HepG2 (cell line): ENCODE measurements around the gene ELAVL3. TPM values are rescaled to one million over a fixed set of nuclear protein-coding genes. Genes with fewer than 3 reads are reported as not detected.
A peak's percentile ranks its signal among the peaks of the same experiment; 100 is the strongest.

ENCODE experiments used
- ATAC-seq: fragments of 200-7000 bp; cut with Tn5 transposase; 3 replicates; pipeline ENCODE4 v1.9.1; 2020; ENCODE audit warnings: mild to moderate bottlenecking, moderate library complexity
- BruUV-seq: library from RNA; stranded (reverse); fragments of 400-500 nt; replicated peaks from 2 replicates; lab custom pipeline; 2021; lab: Mats Ljungman, UMichigan
- CTCF ChIA-PET: fragments of 300-600 bp; formaldehyde crosslinking; extraction: SDS; loops from one replicate; lab custom pipeline; 2021; ENCODE audit warnings: low total read pairs, inconsistent platforms, low intra/inter-chr PET ratio; lab: Yijun Ruan, JAX
- POLR2A ChIA-PET: fragments of 350-600 bp; sonication (Branson Sonifier 250); formaldehyde crosslinking; loops from one replicate; lab custom pipeline; 2020; ENCODE audit warnings: antibody characterized with exemption, inconsistent platforms; lab: Yijun Ruan, JAX
- DNase-seq: peaks from one replicate; pipeline ENCODE4 v3.0.0-alpha.2; 2015; ENCODE audit warnings: low spot score
- FAIRE-seq: peaks from 3 replicates; lab custom pipeline; 2011; peaks lifted over from hg19 to GRCh38; lab: Jason Lieb, UNC
- H2AFZ ChIP-seq: one replicate; pipeline ENCODE4 v1.6.1; 2011; ENCODE audit warnings: low read length, inconsistent platforms
- H3K27ac ChIP-seq: fragments of 300-600 bp; 3 replicates; pipeline ENCODE4 v1.8.0; 2011; ENCODE audit warnings: mixed run types, mild to moderate bottlenecking, mixed read lengths, low read length, inconsistent platforms; ENCODE audit not compliant: insufficient read depth; ENCODE audit errors: extremely low read length
- H3K27me3 ChIP-seq, 2 experiments: fragments of 200-600 bp in 1 of 2; 2 replicates in 1 of 2; 3 replicates in 1 of 2; pipeline versions ENCODE4 v1.6.0 to v1.8.0; 2011; ENCODE audit warnings: low read length in 2 of 2, mild to moderate bottlenecking in 2 of 2, moderate library complexity in 2 of 2, inconsistent platforms in 1 of 2; ENCODE audit not compliant: insufficient read depth in 2 of 2, control insufficient read depth in 1 of 2
- H3K36me3 ChIP-seq, 2 experiments: fragments of 200-600 bp in 1 of 2; replicated peaks in 1 of 2; 2 replicates in 1 of 2; 3 replicates in 1 of 2; pipeline versions ENCODE4 v1.5.1 to v1.8.0; 2011; ENCODE audit warnings: low read length in 2 of 2, inconsistent platforms in 1 of 2; ENCODE audit not compliant: insufficient read depth in 2 of 2, control insufficient read depth in 1 of 2
- H3K4me1 ChIP-seq: 2 replicates; pipeline ENCODE4 v1.5.1; 2012; ENCODE audit warnings: low read length, inconsistent platforms; ENCODE audit not compliant: insufficient read depth
- H3K4me2 ChIP-seq: 2 replicates; pipeline ENCODE4 v1.6.0; 2011; ENCODE audit warnings: low read depth, low read length, inconsistent platforms
- H3K4me3 ChIP-seq, 3 experiments: fragments of 200-600 bp in 1 of 3; sonication (generic), shearing (Covaris generic) in 1 of 3; replicated peaks in 1 of 3; 2 replicates each; pipeline ENCODE4 v1.5.1; 2011 to 2016; ENCODE audit warnings: low read length in 3 of 3, inconsistent platforms in 2 of 3, low read depth in 2 of 3, mild to moderate bottlenecking in 2 of 3, control low read depth in 1 of 3, mixed read lengths in 1 of 3; ENCODE audit not compliant: insufficient read depth in 1 of 3
- H3K79me2 ChIP-seq: one replicate; pipeline ENCODE4 v1.6.1; 2011; ENCODE audit warnings: low read length, inconsistent platforms; ENCODE audit not compliant: insufficient read depth
- H3K9ac ChIP-seq: 2 replicates; pipeline ENCODE4 v1.6.0; 2011; ENCODE audit warnings: mild to moderate bottlenecking, low read depth, low read length, inconsistent platforms; ENCODE audit not compliant: insufficient read depth
- H3K9me3 ChIP-seq: 2 replicates; pipeline ENCODE4 v1.5.1; 2012; ENCODE audit warnings: mild to moderate bottlenecking, low read length
- H4K20me1 ChIP-seq: 2 replicates; pipeline ENCODE4 v1.6.0; 2011; ENCODE audit warnings: inconsistent platforms, mild to moderate bottlenecking, low read length, moderate library complexity; ENCODE audit not compliant: insufficient read depth
- AGO2 ChIP-seq: fragments of 200-400 bp; formaldehyde crosslinking; optimal IDR thresholded peaks from 2 replicates; pipeline ENCODE3; 2017; ENCODE audit warnings: mild to moderate bottlenecking, low read depth, low read length, moderate library complexity
- ARNT2 ChIP-seq: sonication (generic); formaldehyde crosslinking; IDR thresholded peaks from 2 replicates; pipeline ENCODE4 v1.8.0; 2022; ENCODE audit warnings: mild to moderate bottlenecking, low read depth, missing genetic modification reagents, moderate library complexity
- EHMT2 ChIP-seq: fragments of 200-600 bp; sonication (generic); IDR thresholded peaks from 2 replicates; pipeline ENCODE4 v1.7.0; 2017; ENCODE audit warnings: antibody characterized with exemption, low read depth, low read length, borderline replicate concordance
- HNRNPUL1 ChIP-seq: fragments of 200-400 bp; formaldehyde crosslinking; IDR thresholded peaks from 2 replicates; pipeline ENCODE4 v1.6.1; 2017; ENCODE audit warnings: low read depth, mild to moderate bottlenecking, low read length, moderate library complexity
- KLF6 ChIP-seq: IDR thresholded peaks from 2 replicates; pipeline ENCODE4 v1.8.0; 2016; ENCODE audit warnings: missing biosample characterization, missing genetic modification reagents
- REPIN1 ChIP-seq: sonication (generic); formaldehyde crosslinking; IDR thresholded peaks from 2 replicates; pipeline ENCODE4 v1.8.0; 2022; ENCODE audit warnings: missing genetic modification reagents, low read depth, mild to moderate bottlenecking, borderline replicate concordance
- USF2 ChIP-seq, 2 experiments: sonication (generic) in 1 of 2; formaldehyde crosslinking in 1 of 2; IDR thresholded peaks; 2 replicates each; pipeline versions ENCODE4 v1.5.1 to v1.6.1; 2011 to 2020; ENCODE audit warnings: borderline replicate concordance in 1 of 2, low read depth in 1 of 2, low read length in 1 of 2, mild to moderate bottlenecking in 1 of 2, missing genetic modification reagents in 1 of 2, moderate library complexity in 1 of 2
- ZNF510 ChIP-seq: sonication (generic); formaldehyde crosslinking; IDR thresholded peaks from 2 replicates; pipeline ENCODE4 v1.4.0; 2020; ENCODE audit warnings: low read depth, mild to moderate bottlenecking, missing genetic modification reagents
- ZNF512B ChIP-seq: sonication (generic); formaldehyde crosslinking; IDR thresholded peaks from 2 replicates; pipeline ENCODE4 v1.5.1; 2020; ENCODE audit warnings: missing genetic modification reagents, mild to moderate bottlenecking, borderline replicate concordance
- WGBS: methylation state at CpG from one replicate; pipeline ENCODE4 v1.1.6; 2017; ENCODE audit warnings: low lambda C conversion rate; 5-methylcytosine and 5-hydroxymethylcytosine counted together
- in situ Hi-C: cut with HindIII; loops from 2 replicates; pipeline ENCODE4 v1.10.0; 2017; ENCODE audit warnings: low pct_unique_long_range_greater_than_20kb; ENCODE audit not compliant: extremely low pct_ligation_motif_present
- intact Hi-C: fragments of 100-400 bp; cut with micrococcal nuclease; formaldehyde crosslinking; loops from one replicate; pipeline ENCODE4 v1.10.0; 2022; ENCODE audit not compliant: unreplicated experiment
- polyA plus RNA-seq, 8 experiments: library from polyadenylated mRNA; depleted of rRNA in 3 of 8; stranded (reverse) in 7 of 8; unstranded in 1 of 8; fragments of >200 nt; fragmentation: Illumina TruSeq in 4 of 8; extraction: Trizol in 4 of 8; gene quantifications; 2 replicates each; pipeline versions ENCODE4 v1.2.1 to v1.2.3, GENCODE V29; 2011 to 2016; ENCODE audit warnings: low read depth in 4 of 8, missing spikeins in 1 of 8, mixed read lengths in 1 of 8; ENCODE audit not compliant: insufficient read depth in 1 of 8
- total RNA-seq, 5 experiments: library from RNA; depleted of rRNA; stranded (reverse); fragments of >200 nt; fragmentation: Illumina TruSeq; extraction: Trizol; gene quantifications; 2 replicates each; pipeline ENCODE4 v1.2.3, GENCODE V29; 2016; ENCODE audit warnings: low read depth in 1 of 5
- TF ChIP-seq, protein P1 (sequence below): sonication (generic); formaldehyde crosslinking; IDR thresholded peaks from 2 replicates; pipeline ENCODE4 v1.4.0; 2020; ENCODE audit warnings: missing genetic modification reagents

The ELAVL3 gene
- total and polyA plus RNA-seq, 2 of the 13 experiments (the other 11 are each of a cell fraction or from before 2014, with no cell fraction given), result 0.03 TPM; not detected in 1

DNA sequence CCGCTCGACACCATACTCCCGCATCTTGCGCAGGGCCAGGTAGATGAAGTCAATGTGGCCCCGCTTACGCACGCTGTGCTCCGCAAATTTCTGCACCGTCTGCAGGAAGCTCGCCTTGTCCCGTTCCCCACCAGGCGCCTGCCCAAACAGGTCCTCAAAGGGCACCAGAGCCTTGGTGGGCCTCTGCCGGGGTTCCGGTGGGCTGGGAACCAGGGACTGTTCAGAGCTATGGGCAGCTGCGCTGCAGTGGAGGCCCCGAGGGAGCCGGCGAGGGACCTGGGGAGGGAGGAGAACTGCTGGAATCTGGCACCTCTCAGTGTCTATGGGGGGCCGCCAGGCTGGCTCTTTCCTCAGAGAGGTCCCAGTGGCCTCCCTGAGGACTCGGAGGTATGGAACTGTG is 33.1 kb upstream of the ELAVL3 start:
- Histone ChIP-seq H3K4me2 (no peak overlapping the region), H3K79me2 (no peaks in the 10 kb centered on the region), H3K36me3 (peaks cover 5 to 37% of the 10 kb centered on the region in 2 experiments; a peak in 4 of 5 replicates), H3K9ac (no peak overlapping the region), H3K9me3 (no peaks in the 10 kb centered on the region), H2AFZ (no peak overlapping the region), H3K4me3 (no peak overlapping the region), H3K27me3 (no peaks in the 10 kb centered on the region; a peak in 1 of 5 replicates), H3K27ac (no peak overlapping the region), H3K4me1 (no peaks in the 10 kb centered on the region), H4K20me1 (no peaks in the 10 kb centered on the region)
- ATAC-seq, result no peak
- no peak for FAIRE-seq
- BruUV-seq, result no TSS peak
- POLR2A ChIA-PET, result no interaction called here
- WGBS, result 98% methylated on average over 19 of the region's 20 CpGs
- in situ Hi-C loops, result no loop called here
- CTCF ChIA-PET, result no interaction called here
- TF ChIP-seq, protein P1, sequence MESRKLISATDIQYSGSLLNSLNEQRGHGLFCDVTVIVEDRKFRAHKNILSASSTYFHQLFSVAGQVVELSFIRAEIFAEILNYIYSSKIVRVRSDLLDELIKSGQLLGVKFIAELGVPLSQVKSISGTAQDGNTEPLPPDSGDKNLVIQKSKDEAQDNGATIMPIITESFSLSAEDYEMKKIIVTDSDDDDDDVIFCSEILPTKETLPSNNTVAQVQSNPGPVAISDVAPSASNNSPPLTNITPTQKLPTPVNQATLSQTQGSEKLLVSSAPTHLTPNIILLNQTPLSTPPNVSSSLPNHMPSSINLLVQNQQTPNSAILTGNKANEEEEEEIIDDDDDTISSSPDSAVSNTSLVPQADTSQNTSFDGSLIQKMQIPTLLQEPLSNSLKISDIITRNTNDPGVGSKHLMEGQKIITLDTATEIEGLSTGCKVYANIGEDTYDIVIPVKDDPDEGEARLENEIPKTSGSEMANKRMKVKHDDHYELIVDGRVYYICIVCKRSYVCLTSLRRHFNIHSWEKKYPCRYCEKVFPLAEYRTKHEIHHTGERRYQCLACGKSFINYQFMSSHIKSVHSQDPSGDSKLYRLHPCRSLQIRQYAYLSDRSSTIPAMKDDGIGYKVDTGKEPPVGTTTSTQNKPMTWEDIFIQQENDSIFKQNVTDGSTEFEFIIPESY (CRISPR knock-in tag), result no peak
- TF ChIP-seq HNRNPUL1 (no peak), EHMT2 (no peak), ARNT2 (CRISPR knock-in tag) (no peak), AGO2 (peak; percentile 44), ZNF510 (no peak)
- TF ChIP-seq, all 625 proteins: peak for 1
- intact Hi-C loops, result no loop called here
- DNase-seq, result no peak

DNA sequence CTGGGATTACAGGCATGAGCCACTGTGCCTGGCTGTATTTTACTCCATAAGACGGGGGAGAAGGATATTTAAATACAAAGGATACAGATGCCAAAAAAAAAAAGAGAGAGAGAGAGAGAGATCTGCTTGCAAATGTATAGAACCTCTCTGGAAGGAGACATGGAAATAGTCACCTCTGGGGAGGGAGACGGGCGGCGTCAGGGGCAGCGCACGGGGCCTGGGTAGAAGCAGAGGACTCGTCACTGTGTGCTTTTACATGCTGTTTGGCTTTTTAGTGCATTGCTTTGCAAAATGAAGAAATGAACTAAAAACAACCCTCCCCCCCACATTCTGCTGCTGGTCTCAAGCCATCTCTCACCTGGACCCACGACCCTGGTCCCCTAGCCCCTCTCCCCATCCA is 29.6 kb upstream of the ELAVL3 start:
- 99% methylated on average over 8 of the region's 8 CpGs for WGBS
- in situ Hi-C loops, result no loop called here
- ChIA-PET CTCF (no interaction called here), POLR2A (no interaction called here)
- Histone ChIP-seq H3K27ac (no peak overlapping the region), H4K20me1 (no peaks in the 10 kb centered on the region), H3K79me2 (no peaks in the 10 kb centered on the region), H3K27me3 (no peaks in the 10 kb centered on the region), H3K4me1 (peaks cover 12% of the 10 kb centered on the region), H3K36me3 (peaks cover 5 to 23% of the 10 kb centered on the region in 2 experiments; a peak in 3 of 5 replicates), H3K9ac (no peak overlapping the region), H3K4me2 (no peak overlapping the region), H3K4me3 (no peak overlapping the region), H2AFZ (no peak overlapping the region), H3K9me3 (no peaks in the 10 kb centered on the region)
- intact Hi-C loops, result no loop called here
- FAIRE-seq (no peak), ATAC-seq (no peak), DNase-seq (no peak)
- BruUV-seq, result no TSS peak
- TF ChIP-seq REPIN1 (CRISPR knock-in tag) (no peak), USF2 (IDR thresholded peaks at IDR 0.05; ENCODE audit: low read depth, low read length) (no peak), USF2 (CRISPR knock-in tag; IDR thresholded peaks at IDR 0.05; ENCODE audit: borderline replicate concordance) (no peak), KLF6 (CRISPR knock-in tag) (no peak), ZNF512B (no peak)
